Esophagus muscularis mucosa (tissue), 4 donors: ENCODE data around the gene OR2B6.
"Not testable (repeated sequence)": the region's sequence is repeated elsewhere in the genome, so short reads cannot be mapped to it uniquely, and the experiment has no call there.

ENCODE experiments used
- CTCF ChIP-seq, 3 experiments: fragments of 200-600 bp in 2 of 3; fragments of 450-650 bp in 1 of 3; sonication (generic) in 2 of 3; IDR thresholded peaks; one replicate each; pipeline ENCODE4 v1.5.1; 2017 to 2019; ENCODE audit warnings: antibody characterized with exemption in 3 of 3, mild to moderate bottlenecking in 2 of 3, moderate library complexity in 1 of 3
- EP300 ChIP-seq: sonication (generic); formaldehyde crosslinking; IDR thresholded peaks from one replicate; pipeline ENCODE4 v1.6.1; 2017; ENCODE audit warnings: antibody characterized with exemption
- POLR2A ChIP-seq: fragments of 450-650 bp; IDR thresholded peaks from one replicate; pipeline ENCODE4 v1.6.1; 2017; ENCODE audit warnings: antibody characterized with exemption, moderate library complexity, mild to moderate bottlenecking, low read depth
- POLR2AphosphoS5 ChIP-seq, 2 donors: sonication (generic); formaldehyde crosslinking; IDR thresholded peaks; one replicate each; pipeline ENCODE4 v1.6.1; 2017; ENCODE audit warnings: antibody characterized with exemption in 2 of 2

- TF ChIP-seq CTCF (IDR thresholded peaks at IDR 0.05); EP300; POLR2AphosphoS5 (IDR thresholded peaks at IDR 0.05); POLR2A: not testable (repeated sequence)
Observed at GRCh38 chr6:27928041-27928440, 29.0 kb upstream of the OR2B6 start.
